NCI-H446 (cell line): ENCODE results near the gene PWWP3B.
A peak's percentile ranks its signal among the peaks of the same experiment; 100 is the strongest.
"Not testable (repeated sequence)": the region's sequence is repeated elsewhere in the genome, so short reads cannot be mapped to it uniquely, and the experiment has no call there.

Experiments used
- DNase-seq, 2 experiments: peaks; one replicate each; lab custom pipeline; 2025; lab: John Stamatoyannopoulos, UW

The PWWP3B gene

DNA sequence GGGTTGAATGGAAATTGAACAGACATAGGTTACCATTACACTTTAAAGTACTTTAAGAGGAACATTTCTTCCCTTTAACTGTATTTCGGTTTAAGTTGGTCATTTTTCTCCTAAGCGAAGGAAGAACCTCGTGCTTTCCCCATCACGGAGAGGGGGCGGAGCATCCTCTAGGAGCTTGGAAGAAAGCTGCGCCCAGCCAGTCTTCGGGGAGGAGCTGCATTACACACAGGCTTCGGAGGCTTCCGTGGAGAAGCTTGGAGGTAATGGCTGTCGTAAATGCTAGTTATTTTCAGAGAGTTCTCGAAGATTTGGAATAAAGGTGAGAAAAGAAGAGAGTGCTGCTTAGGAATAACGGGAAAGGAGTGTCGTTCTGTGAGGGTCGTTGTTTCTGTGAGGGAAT is at the start of gene PWWP3B:
TSS of gene PWWP3B (plus strand) at position 199 of the 400 bp plus-strand sequence. CDS start 37,128 bp downstream, outside the sequence.
- DNase-seq: peak in 1 of 2 experiments; percentile 11

DNA sequence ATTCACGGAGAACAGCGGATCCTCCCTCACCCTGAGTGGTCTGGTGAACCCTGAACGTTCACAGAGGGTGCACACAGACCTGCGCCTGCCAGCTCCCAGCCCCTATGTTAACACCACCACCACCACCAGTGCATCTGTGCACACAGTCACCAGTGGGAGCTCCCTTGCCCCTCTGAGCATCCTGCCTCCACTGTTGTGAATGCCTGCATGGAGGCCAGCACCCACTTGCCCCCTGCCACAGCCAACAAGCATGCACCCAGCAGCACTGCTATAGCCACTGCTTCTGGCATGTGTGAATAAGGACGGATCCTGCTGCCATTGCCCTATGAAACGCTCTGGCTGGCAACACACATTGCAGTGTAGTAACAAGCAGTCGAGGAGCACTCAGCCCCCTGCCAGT is 29.1 kb upstream of the PWWP3B start:
- DNase-seq: no peak

DNA sequence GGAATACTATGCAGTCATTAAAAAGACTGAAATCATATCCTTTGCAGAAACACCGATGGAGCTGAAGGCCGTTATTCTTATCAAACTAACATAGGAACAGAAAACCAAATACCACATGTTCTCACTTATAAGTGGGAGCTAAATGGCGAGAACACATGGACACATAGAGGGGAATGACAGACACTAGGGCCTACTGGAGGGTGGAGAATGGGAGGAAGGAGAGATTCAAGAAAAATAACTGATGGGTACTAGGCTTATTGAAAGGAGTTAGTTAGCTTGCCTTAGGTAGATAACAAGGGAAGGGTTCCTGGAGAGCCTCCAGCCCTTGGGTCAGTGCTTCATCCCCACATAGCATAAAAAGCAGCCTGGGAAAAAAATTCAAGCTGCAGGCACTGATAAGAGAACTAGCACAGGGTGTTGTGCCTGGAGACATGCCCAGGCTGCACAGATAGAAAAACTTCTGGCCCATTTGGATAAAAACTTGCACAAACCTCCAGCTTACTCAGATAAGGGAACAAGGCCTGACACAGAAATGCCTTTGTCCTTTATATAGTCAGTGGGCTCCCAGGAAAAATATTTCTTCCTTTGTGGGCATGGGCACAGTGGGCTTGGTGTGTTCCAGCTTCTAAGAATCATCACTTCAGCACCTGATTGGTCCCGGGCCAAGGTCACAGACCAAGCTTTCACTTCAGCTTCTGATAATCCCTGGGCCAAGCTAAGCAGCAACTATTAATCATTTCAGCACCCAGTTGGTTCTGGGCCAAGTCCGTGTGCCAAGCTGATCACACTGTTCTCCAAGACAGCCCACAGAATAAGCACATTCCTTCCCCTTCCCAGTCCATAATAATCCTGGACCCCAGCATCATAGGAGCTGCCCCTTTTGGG is 23.1 kb upstream of the PWWP3B start:
- DNase-seq: no peak

DNA sequence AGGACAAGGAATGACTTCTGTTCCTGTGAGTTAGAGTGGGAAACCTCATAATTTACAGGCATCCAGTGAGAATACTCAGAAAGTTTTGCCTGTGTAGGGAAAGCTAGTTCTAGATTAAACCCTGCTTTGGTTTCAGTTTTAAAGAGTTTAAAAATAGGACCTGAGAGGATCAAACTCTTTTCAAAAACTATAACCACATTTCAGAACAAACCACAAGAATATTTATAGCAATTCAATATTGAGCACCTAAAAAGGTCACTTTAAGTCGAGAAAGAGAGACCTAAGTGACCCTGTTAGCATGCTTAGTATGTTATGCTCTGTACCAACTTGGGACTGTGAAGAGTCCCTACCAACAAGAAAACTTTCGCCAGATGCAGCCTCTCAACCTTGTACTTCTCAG is 17.4 kb upstream of the PWWP3B start:
- no peak for DNase-seq

DNA sequence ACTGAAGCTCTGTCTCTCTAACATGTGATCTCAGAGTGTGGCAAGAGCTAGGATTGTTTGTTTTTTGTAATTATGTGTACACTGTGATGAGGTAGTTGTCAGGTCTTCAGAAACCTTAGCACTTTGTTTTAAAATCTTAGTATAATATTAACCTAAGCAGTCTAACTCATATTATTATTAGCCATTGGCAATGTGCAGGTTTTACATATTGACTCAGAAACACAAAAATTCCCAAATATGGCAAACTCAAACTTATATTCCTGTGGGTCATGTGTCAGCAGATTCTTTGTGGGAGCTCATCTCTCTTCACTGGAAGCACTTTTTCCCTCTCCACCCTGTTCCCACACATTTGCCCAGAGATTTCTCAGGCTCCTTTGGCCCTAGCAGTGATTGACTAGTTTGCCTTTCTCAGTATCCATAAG is 8.2 kb upstream of the PWWP3B start:
- no peak for DNase-seq

DNA sequence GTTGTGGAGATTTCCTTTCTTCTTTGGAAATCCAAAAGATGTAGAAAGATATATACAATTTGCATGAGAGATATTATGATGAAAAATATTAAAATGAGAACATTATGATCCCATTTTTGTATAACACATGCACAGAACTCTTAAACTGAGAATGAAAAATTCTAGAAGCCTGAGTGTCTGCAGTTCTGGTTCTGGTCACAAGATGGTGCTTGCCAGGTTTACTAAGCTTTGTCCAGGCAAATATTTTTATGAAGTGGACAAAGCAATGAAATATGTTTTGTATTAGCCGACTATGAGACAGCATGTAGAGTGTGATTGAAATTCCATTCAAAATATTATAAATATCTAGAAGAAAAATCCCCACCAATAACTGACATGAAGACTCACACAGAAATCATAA is 2.2 kb downstream of the PWWP3B start:
- DNase-seq: no peak

DNA sequence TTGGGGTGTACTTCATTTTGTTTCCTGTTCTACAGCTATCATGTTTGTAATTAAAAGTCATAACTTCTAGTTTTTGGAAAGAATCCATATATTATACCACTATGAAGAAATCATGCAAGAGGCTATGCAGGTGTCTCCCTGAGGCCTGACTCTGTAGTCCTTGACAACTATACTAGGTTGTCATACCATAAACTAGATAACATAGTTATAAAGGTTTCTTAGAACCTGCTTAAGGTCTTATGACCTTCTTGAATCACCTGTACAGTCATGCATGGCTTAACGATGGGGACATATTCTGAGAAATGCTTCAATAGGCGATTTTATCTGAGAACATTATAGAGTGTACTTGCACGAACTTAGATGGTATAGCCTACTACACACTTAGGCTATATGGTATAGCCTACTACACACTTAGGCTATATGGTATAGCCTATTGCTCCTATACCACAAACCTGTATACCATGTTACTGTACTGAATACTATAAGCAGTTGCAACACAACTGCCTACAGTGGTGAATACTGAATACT is 3.3 kb downstream of the PWWP3B start:
- no peak for DNase-seq

DNA sequence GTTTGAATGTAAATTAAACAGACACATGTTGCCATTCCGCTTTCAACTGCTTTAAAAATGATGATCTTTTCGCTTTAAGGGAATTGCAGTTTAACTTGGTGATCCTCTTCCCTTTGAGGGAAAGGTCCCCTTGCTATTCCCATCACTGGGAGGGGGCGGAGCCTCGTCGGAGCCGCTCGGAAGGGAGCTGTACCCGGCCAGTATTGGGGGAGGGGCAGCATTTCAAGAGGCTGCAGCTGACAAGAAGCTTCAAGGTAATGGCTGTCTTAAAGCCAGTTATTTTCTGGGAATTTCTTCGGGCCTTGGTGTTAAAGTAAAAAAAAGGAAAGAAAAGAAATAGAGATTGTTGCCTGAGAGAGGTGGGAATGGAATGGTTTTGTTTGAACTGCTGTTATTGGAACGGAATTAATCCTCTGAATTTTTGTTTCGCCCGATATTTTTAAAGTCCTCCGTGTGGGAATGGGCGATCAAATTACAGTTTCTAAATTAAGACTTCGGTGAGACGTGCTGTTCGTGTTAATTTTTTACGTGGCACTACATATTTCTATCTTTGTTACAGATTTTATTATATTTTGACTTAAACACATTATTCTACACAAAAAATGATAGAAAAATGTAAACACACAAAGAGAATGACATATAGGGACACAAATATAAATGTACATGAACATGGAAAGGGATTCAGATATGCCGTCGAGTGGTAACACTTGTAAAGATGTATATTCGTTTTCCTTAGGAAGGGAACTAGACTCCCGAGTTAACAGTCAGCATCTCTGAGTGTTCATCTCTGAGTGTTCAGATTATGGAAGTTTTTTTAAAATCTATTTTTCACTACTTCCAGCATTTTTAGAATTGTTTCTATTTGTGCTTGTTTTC is 9.2 kb downstream of the PWWP3B start:
- no peak for DNase-seq

DNA sequence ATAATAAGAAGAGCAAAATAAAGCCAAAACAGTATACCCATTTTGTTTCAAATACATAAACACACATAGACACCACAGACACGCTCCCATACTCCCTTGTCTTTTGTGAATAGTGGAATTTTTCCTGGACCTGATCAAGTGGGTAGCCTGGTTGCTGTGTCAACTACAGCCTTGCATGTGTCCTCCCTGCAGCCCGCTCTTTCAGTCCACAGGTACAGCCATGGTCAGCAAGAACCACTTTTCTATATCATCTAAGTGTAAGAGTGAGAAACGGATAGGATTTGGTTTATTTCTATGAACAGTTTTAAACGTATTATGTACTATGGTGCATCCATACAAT is 9.8 kb downstream of the PWWP3B start:
- no peak for DNase-seq

DNA sequence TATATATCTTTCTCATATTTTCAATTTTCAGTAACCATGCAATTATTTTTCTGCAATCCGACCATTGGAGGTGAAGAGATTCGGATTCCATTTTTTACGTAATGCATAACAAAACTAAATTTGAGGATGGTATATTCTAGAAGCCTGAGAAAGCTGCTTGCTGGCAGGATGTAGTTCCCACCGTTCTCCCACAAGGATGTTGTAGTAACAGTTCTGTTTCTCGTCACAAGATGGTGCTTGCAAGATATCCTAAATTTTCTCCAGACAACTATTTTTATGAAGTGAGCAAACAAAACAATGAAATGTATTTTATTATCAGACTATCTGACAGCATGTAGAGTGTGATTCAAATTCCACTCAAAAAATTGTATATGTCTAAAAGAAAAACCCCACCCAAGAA is 10.7 kb downstream of the PWWP3B start:
- no peak for DNase-seq

DNA sequence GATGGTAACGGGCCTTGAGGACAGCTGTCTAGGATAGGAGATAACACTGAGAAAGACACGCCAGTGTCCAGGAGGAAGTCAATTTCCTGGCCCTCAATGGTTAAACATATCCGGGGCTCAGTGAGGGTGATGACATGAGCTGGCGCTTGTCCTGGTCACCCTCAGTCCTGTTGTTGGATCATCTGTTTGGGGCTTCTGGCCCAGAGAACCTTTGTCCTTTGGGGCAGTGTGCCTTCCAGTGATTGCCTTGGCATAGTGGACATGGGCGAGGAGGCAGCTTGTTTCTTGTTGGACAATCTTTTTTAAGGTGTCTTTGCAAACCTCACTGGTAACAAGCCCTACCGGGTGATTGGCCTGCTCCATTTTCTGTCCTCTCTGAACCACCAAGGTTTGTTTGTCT is 15.6 kb downstream of the PWWP3B start:
- not testable (repeated sequence) for DNase-seq

DNA sequence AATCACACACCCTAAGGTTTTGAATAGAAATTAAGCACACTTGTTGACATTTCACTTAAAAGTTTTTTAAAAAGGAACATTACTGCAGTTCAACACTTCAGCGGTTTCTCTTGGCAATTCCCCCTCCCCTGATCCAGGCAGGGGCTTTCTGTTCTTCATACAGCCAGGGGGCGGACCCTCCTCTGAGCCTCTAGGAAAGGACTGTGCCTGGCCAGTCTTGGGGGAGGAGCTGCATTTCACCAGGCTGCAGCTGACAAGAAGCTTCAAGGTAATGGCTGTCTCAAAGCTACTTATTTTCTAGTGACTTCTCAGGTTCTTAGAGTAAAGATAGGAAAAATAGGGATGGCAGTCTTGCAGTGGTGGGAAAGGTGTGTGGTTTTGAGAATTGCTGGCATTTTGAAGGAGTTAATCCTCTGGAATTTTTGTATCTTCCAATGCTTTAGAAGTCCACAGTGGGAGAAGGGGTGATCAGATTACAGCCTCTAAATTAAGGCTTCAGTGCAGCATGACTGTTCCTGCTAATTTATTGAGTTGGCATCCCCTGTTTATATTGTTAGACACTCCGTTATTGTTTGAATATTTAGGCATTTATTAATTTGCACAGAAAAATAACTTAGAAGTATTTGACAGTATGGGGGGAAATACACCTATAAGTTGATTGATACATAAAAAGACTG is 33.5 kb downstream of the PWWP3B start:
- DNase-seq: no peak

DNA sequence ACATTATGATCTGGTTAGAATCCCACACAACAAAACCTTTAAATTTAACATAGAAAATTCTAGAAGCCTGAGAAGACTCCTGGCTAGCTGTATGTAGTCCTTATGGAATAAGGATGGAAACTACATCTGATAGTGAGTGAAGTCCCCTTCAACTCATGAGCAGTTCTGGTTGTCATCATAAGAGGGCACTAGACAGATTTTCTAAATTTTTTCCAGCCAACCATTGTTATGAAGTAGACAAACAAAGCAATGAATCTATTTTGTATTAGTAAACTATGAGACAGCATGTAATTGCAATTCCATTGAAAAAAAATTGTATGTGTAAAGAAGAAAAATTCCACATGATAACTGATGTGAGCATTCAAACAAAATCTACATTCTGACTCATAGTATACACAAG is 35.2 kb downstream of the PWWP3B start:
- no peak for DNase-seq

DNA sequence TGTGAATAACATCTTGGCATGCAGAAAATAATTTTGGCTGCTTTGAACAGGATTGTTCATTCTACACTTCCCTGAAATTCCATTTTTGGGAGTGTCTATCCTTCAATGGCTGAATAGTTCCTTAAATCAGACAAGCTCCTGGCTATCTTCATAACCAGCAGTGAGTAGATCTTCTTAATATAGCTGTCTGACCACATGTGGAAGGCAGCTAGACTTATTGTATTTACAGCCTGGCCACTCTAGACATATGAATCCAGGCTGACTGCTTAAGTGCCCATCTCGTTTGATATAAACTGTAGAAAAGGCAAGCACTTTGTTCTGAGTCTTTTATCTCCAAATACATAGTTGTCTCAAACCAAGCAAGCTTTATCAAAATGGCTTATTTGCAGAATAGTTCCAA is 40.0 kb downstream of the PWWP3B start:
- no peak for DNase-seq
